MM.1S (cell line): ENCODE results near the gene RFTN1.

Experiments used
- DNase-seq: peaks from one replicate; pipeline ENCODE4 v3.0.0-alpha.2; 2015
- H2AFZ ChIP-seq: fragments of 300-600 bp; sonication (generic); 2 replicates; pipeline ENCODE4 v1.6.0; 2016; ENCODE audit warnings: antibody characterized with exemption, low read length
- H3F3A ChIP-seq: fragments of 300-600 bp; sonication (generic); 2 replicates; pipeline ENCODE4 v1.6.1; 2016; ENCODE audit warnings: mild to moderate bottlenecking, antibody characterized with exemption, low read length, moderate library complexity, mixed read lengths; ENCODE audit not compliant: insufficient read depth
- H3K27ac ChIP-seq: fragments of 300-600 bp; sonication (generic); 2 replicates; pipeline ENCODE4 v1.5.1; 2016; ENCODE audit warnings: mild to moderate bottlenecking, low read length
- H3K27me3 ChIP-seq: fragments of 300-600 bp; sonication (generic); replicated peaks from 2 replicates; pipeline ENCODE4 v1.6.0; 2016; ENCODE audit warnings: low read length; ENCODE audit not compliant: insufficient read depth
- H3K36me3 ChIP-seq: fragments of 300-600 bp; sonication (generic); replicated peaks from 2 replicates; pipeline ENCODE4 v1.6.1; 2016; ENCODE audit warnings: mild to moderate bottlenecking, low read length, mixed read lengths; ENCODE audit not compliant: insufficient read depth
- H3K4me1 ChIP-seq: fragments of 300-600 bp; sonication (generic); 2 replicates; pipeline ENCODE4 v1.6.1; 2016; ENCODE audit warnings: low read length, mixed read lengths
- H3K4me2 ChIP-seq: fragments of 300-600 bp; sonication (generic); 2 replicates; pipeline ENCODE4 v1.6.0; 2016; ENCODE audit warnings: low read depth, low read length
- H3K4me3 ChIP-seq: fragments of 300-600 bp; sonication (generic); 2 replicates; pipeline ENCODE4 v1.5.1; 2016; ENCODE audit warnings: low read length, mixed read lengths
- H3K79me2 ChIP-seq: fragments of 300-600 bp; sonication (generic); 2 replicates; pipeline ENCODE4 v1.6.1; 2016; ENCODE audit warnings: mixed run types, low read length, mixed read lengths
- H3K9ac ChIP-seq: fragments of 300-600 bp; sonication (generic); 2 replicates; pipeline ENCODE4 v1.6.1; 2016; ENCODE audit warnings: low read length, mixed read lengths
- H3K9me2 ChIP-seq: fragments of 300-600 bp; sonication (generic); replicated peaks from 2 replicates; pipeline ENCODE4 v1.6.1; 2016; ENCODE audit warnings: mild to moderate bottlenecking, low read length, mixed read lengths; ENCODE audit not compliant: insufficient read depth
- H3K9me3 ChIP-seq: fragments of 300-600 bp; sonication (generic); replicated peaks from 2 replicates; pipeline ENCODE4 v1.6.1; 2016; ENCODE audit warnings: mild to moderate bottlenecking, low read length, mixed read lengths; ENCODE audit not compliant: insufficient read depth
- H4K20me1 ChIP-seq: fragments of 300-600 bp; sonication (generic); 2 replicates; pipeline ENCODE4 v1.6.1; 2016; ENCODE audit warnings: mild to moderate bottlenecking, low read length, moderate library complexity, mixed read lengths; ENCODE audit not compliant: insufficient read depth
- EZH2 ChIP-seq: fragments of 300-600 bp; sonication (generic); optimal IDR thresholded peaks from 2 replicates; pipeline ENCODE3; 2017; ENCODE audit warnings: low read depth, mild to moderate bottlenecking, antibody characterized with exemption, low read length, mixed read lengths
- EZH2phosphoT487 ChIP-seq: fragments of 300-600 bp; sonication (generic); IDR thresholded peaks from 2 replicates; pipeline ENCODE4 v1.6.1; 2018; ENCODE audit warnings: antibody characterized with exemption, low read length
- TF ChIP-seq, protein P1 (sequence below): fragments of 300-600 bp; sonication (generic); IDR thresholded peaks from 2 replicates; pipeline ENCODE4 v1.5.1; 2016; ENCODE audit warnings: antibody characterized with exemption, low read length, mixed read lengths

Gene RFTN1

GRCh38 chr3:16277471-16277870 is 236.0 kb downstream of the RFTN1 start:
- no peaks in the 10 kb centered on the region for H3K9me2 ChIP-seq
- DNase-seq, result no peak
- no peaks in the 10 kb centered on the region for H3K4me1 ChIP-seq
- no peaks in the 10 kb centered on the region for H3F3A ChIP-seq
- no peak overlapping the region for H3K27ac ChIP-seq
- H3K36me3 ChIP-seq, result no peaks in the 10 kb centered on the region; the same call in 1 of the 2 replicates
- H3K4me3 ChIP-seq, result no peak overlapping the region
- H4K20me1 ChIP-seq, result no peaks in the 10 kb centered on the region
- no peak overlapping the region for H3K4me2 ChIP-seq
- no peaks in the 10 kb centered on the region for H3K9me3 ChIP-seq
- no peaks in the 10 kb centered on the region for H3K27me3 ChIP-seq
- no peaks in the 10 kb centered on the region for H3K79me2 ChIP-seq
- no peak overlapping the region for H3K9ac ChIP-seq
- TF ChIP-seq, protein P1, sequence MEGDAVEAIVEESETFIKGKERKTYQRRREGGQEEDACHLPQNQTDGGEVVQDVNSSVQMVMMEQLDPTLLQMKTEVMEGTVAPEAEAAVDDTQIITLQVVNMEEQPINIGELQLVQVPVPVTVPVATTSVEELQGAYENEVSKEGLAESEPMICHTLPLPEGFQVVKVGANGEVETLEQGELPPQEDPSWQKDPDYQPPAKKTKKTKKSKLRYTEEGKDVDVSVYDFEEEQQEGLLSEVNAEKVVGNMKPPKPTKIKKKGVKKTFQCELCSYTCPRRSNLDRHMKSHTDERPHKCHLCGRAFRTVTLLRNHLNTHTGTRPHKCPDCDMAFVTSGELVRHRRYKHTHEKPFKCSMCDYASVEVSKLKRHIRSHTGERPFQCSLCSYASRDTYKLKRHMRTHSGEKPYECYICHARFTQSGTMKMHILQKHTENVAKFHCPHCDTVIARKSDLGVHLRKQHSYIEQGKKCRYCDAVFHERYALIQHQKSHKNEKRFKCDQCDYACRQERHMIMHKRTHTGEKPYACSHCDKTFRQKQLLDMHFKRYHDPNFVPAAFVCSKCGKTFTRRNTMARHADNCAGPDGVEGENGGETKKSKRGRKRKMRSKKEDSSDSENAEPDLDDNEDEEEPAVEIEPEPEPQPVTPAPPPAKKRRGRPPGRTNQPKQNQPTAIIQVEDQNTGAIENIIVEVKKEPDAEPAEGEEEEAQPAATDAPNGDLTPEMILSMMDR, result no peak
- H2AFZ ChIP-seq, result no peak overlapping the region

DNA sequence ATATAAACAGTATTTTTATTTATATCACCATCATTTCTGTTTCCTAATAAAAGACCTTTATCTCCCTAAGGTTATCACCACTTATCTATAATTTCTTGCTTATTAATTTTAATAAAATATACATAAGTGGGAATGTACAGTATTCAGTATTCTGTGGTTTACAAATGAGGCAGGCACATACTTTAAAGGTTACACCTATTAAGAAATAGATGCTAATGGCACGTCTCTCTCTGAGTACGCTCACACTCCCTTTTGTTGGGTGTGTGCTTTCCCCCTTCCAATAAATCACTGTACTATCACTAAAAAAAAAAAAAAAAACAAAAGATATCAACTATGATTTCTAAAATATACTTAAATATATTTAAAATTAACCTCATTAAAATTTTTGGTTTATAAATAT is 239.6 kb downstream of the RFTN1 start:
- Histone ChIP-seq H3K27me3 (no peaks in the 10 kb centered on the region), H3K4me3 (no peak overlapping the region), H2AFZ (no peak overlapping the region), H3K79me2 (peaks cover 21% of the 10 kb centered on the region), H3K36me3 (peaks cover 6% of the 10 kb centered on the region; the same call in 1 of the 2 replicates), H3K27ac (no peak overlapping the region), H3K4me2 (no peak overlapping the region), H3K4me1 (no peaks in the 10 kb centered on the region), H3K9me2 (no peaks in the 10 kb centered on the region), H4K20me1 (no peaks in the 10 kb centered on the region), H3K9ac (no peak overlapping the region), H3K9me3 (no peaks in the 10 kb centered on the region), H3F3A (no peaks in the 10 kb centered on the region)
- TF ChIP-seq, protein P1, result no peak
- TF ChIP-seq EZH2 (no peak), EZH2phosphoT487 (no peak)
- no peak for DNase-seq

DNA sequence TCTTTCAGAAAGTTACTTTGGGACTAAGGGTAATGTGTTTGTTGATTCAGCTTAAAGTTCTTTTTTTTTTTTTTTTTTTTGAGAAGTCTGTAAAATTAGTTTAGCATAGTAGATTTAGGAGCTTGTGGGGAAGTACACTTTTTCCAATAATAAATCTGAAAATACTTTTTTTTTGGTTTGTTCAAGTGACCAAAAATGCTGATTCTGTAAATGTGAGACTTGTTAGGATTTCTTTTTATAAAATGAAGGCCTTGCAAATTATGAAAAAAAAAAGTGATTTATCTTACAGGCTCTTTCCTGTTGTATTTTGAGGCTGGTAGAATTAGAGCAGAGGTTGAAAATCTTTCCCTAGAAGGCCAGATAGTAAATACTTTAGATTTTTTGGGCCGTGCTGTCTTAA is 240.9 kb downstream of the RFTN1 start:
- Histone ChIP-seq H2AFZ (no peak overlapping the region), H3K27ac (no peak overlapping the region), H3K4me1 (peaks cover 3% of the 10 kb centered on the region; the same call in 1 of the 2 replicates), H3K9ac (no peak overlapping the region), H3K79me2 (peaks cover 34% of the 10 kb centered on the region), H4K20me1 (no peaks in the 10 kb centered on the region), H3K9me3 (no peaks in the 10 kb centered on the region), H3K36me3 (peaks cover 6% of the 10 kb centered on the region; the same call in 1 of the 2 replicates), H3K27me3 (no peaks in the 10 kb centered on the region), H3F3A (0 out of 2 replicates have a peak, but pooled peaks cover 1% of the 10 kb centered on the region), H3K4me3 (no peak overlapping the region), H3K4me2 (no peak overlapping the region), H3K9me2 (no peaks in the 10 kb centered on the region)
- no peak for DNase-seq
- TF ChIP-seq EZH2, result no peak

- H3K79me2 ChIP-seq, result peaks cover 51% of the 10 kb centered on the region
- H2AFZ ChIP-seq, result no peak overlapping the region
- no peak overlapping the region for H3K4me3 ChIP-seq
- no peak for TF ChIP-seq EZH2
- no peak for TF ChIP-seq EZH2phosphoT487
- TF ChIP-seq, protein P1, result no peak
- H3F3A ChIP-seq, result peaks cover 14% of the 10 kb centered on the region
- no peak overlapping the region for H3K4me2 ChIP-seq
- no peaks in the 10 kb centered on the region for H3K27me3 ChIP-seq
- peaks cover 6% of the 10 kb centered on the region; the same call in 1 of the 2 replicates for H3K4me1 ChIP-seq
- peaks cover 6% of the 10 kb centered on the region; the same call in 1 of the 2 replicates for H3K36me3 ChIP-seq
- H4K20me1 ChIP-seq, result no peaks in the 10 kb centered on the region
- no peaks in the 10 kb centered on the region for H3K9me3 ChIP-seq
- H3K27ac ChIP-seq, result no peak overlapping the region
- no peaks in the 10 kb centered on the region for H3K9me2 ChIP-seq
- DNase-seq, result no peak
- no peak overlapping the region for H3K9ac ChIP-seq
These were observed 242.6 kb downstream of the RFTN1 start for GRCh38 chr3:16270855-16271254.
